ENCODE measurements around the gene LACC1.

GRCh38 chr13:43920965-43921674 is 41.4 kb downstream of the LACC1 start:
- TF ChIP-seq EZH2 (IDR thresholded peaks at IDR 0.05), result no peak
- no peak for TF ChIP-seq POLR2AphosphoS5 (IDR thresholded peaks at IDR 0.05; ENCODE audit: borderline replicate concordance, low read depth, low read length)
- TF ChIP-seq FOXP2 (optimal IDR thresholded peaks at IDR 0.05; ENCODE audit: control extremely low read depth, extremely low read length, insufficient read depth), result no peak

All from SK-N-MC (cell line).